Cardiac muscle cell (in vitro differentiated cells and primary cell): ENCODE data around the gene WDR37. TPM values are rescaled to one million over a fixed set of nuclear protein-coding genes. Genes with fewer than 3 reads are reported as not detected.

Source experiments
- DNase-seq, 2 donors: peaks; one replicate each; pipeline versions ENCODE4 v3.0.0 to v3.0.0-alpha.2; 2010 to 2017; ENCODE audit warnings: low read depth in 1 of 2, low spot score in 1 of 2
- H3K27ac ChIP-seq: fragments of 200-600 bp; sonication (generic); 2 replicates; pipeline ENCODE4 v1.5.1; 2016
- H3K27me3 ChIP-seq: fragments of 200-600 bp; sonication (generic); 2 replicates; pipeline ENCODE4 v1.6.0; 2016; ENCODE audit warnings: control low read depth
- H3K36me3 ChIP-seq: fragments of 200-600 bp; sonication (generic); 2 replicates; pipeline ENCODE4 v1.5.1; 2016; ENCODE audit warnings: control low read depth
- H3K4me1 ChIP-seq: fragments of 200-600 bp; sonication (generic); 2 replicates; pipeline ENCODE4 v1.8.1; 2017; ENCODE audit warnings: low read depth, mild to moderate bottlenecking, mixed run types
- H3K4me3 ChIP-seq: fragments of 200-600 bp; sonication (generic); 2 replicates; pipeline ENCODE4 v1.5.1; 2016; ENCODE audit warnings: mild to moderate bottlenecking
- H3K9me3 ChIP-seq: fragments of 200-600 bp; sonication (generic); 2 replicates; pipeline ENCODE4 v1.5.1; 2017; ENCODE audit warnings: low read depth, mild to moderate bottlenecking, control low read depth
- CTCF ChIP-seq: IDR thresholded peaks from 2 replicates; pipeline ENCODE4 v1.5.1; 2012; ENCODE audit warnings: low read depth, mild to moderate bottlenecking, low read length
- polyA plus RNA-seq: library from polyadenylated mRNA; unstranded; fragments of >200 nt; fragmentation: Nextera tagmentation; extraction: Ambion mirVana; gene quantifications from 2 replicates; pipeline ENCODE4 v1.2.1, GENCODE V29; 2016
- total RNA-seq: library from RNA; depleted of rRNA; stranded (reverse); fragments of >200 nt; gene quantifications from 2 replicates; pipeline ENCODE4 v1.2.3, GENCODE V29; 2016

WDR37 gene
- total and polyA plus RNA-seq, 2 experiments from 2014 or later, result 13.0 to 15.7 TPM

- no peaks in the 10 kb centered on the region for H3K4me1 ChIP-seq
- no peak overlapping the region for H3K4me3 ChIP-seq
- DNase-seq, result no peak
- no peaks in the 10 kb centered on the region for H3K9me3 ChIP-seq
- TF ChIP-seq CTCF, result no peak
- H3K36me3 ChIP-seq, result no peaks in the 10 kb centered on the region
- H3K27ac ChIP-seq, result no peak overlapping the region
- no peaks in the 10 kb centered on the region for H3K27me3 ChIP-seq
Measured at GRCh38 chr10:1151076-1152033, 95.2 kb downstream of the WDR37 start.

GRCh38 chr10:1152386-1153250, 96.4 kb downstream of the WDR37 start:
- Histone ChIP-seq H3K4me3 (no peak overlapping the region), H3K4me1 (no peaks in the 10 kb centered on the region), H3K36me3 (no peaks in the 10 kb centered on the region), H3K9me3 (no peaks in the 10 kb centered on the region), H3K27me3 (no peaks in the 10 kb centered on the region), H3K27ac (no peak overlapping the region)
- DNase-seq, result no peak
- TF ChIP-seq CTCF, result no peak

DNA sequence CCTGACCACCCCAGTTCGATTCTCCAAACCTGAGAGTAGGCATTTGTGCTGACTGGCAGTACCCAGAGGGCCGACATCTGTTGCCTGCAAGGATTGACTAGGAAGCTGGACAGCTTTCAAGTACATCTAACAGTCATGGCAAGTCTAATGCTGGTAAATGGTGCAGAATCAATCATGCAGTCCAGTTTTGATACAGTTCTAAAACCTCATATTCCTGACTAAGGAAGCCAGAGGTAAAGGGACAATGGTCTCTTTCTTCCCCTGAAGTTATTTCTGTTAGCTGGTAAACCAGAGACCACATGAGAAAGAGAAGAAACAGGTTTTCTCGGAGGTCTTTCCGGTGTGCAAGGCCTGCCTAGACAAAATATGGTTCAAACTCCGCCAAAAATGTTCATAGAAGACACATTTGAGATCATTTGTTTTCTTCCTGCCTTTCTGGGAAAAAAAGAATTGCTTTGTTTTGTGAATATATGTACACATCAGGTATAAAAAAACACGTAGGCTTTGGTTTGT, 97.1 kb downstream of the WDR37 start:
- no peak for TF ChIP-seq CTCF
- DNase-seq, result no peak
- Histone ChIP-seq H3K27ac (no peak overlapping the region), H3K4me1 (no peaks in the 10 kb centered on the region), H3K9me3 (no peaks in the 10 kb centered on the region), H3K27me3 (no peaks in the 10 kb centered on the region), H3K4me3 (no peak overlapping the region), H3K36me3 (no peaks in the 10 kb centered on the region)

DNA sequence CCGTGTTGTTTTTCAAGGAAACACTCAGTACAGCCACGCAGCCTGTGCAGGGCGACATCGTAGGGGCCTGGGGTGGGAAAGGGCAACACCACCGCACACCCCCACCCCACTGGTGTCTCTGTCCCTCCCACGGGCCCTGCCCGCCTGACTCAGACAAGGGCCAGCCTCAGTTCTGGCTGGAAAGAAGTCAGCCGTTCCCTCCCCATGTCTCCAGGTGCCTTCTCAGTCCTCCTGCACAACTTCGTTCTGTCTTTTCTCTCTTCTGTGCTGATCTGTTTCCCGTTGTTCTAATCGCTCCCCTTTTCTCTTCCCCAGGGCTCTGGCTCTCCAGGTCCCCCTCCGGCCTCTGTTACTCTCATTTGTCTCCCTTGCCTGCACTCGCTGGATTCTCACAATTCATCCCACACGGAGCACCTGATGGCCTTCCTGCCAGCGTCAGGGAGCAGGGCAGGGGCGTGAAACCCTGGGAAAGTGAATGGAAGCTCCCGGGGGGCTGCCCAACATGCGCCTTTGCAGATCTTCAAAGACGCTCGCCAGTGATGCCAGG, 97.7 kb downstream of the WDR37 start:
- TF ChIP-seq CTCF, result no peak
- no peak for DNase-seq
- H3K4me3 ChIP-seq, result no peak overlapping the region
- H3K4me1 ChIP-seq, result no peaks in the 10 kb centered on the region
- no peaks in the 10 kb centered on the region for H3K36me3 ChIP-seq
- H3K27ac ChIP-seq, result no peak overlapping the region
- H3K27me3 ChIP-seq, result no peaks in the 10 kb centered on the region
- H3K9me3 ChIP-seq, result no peaks in the 10 kb centered on the region

GRCh38 chr10:1154531-1155295, 98.5 kb downstream of the WDR37 start:
- no peaks in the 10 kb centered on the region for H3K36me3 ChIP-seq
- no peak overlapping the region for H3K27ac ChIP-seq
- H3K4me3 ChIP-seq, result no peak overlapping the region
- no peak for TF ChIP-seq CTCF
- H3K9me3 ChIP-seq, result no peaks in the 10 kb centered on the region
- DNase-seq, result no peak
- no peaks in the 10 kb centered on the region for H3K4me1 ChIP-seq
- no peaks in the 10 kb centered on the region for H3K27me3 ChIP-seq
